ENCODE data around the gene TUBA1B. TPM values are rescaled to one million over a fixed set of nuclear protein-coding genes. Genes with fewer than 3 reads are reported as not detected.

TUBA1B gene
- total RNA-seq, 1 donor from 2014 or later, result 939 TPM

DNA sequence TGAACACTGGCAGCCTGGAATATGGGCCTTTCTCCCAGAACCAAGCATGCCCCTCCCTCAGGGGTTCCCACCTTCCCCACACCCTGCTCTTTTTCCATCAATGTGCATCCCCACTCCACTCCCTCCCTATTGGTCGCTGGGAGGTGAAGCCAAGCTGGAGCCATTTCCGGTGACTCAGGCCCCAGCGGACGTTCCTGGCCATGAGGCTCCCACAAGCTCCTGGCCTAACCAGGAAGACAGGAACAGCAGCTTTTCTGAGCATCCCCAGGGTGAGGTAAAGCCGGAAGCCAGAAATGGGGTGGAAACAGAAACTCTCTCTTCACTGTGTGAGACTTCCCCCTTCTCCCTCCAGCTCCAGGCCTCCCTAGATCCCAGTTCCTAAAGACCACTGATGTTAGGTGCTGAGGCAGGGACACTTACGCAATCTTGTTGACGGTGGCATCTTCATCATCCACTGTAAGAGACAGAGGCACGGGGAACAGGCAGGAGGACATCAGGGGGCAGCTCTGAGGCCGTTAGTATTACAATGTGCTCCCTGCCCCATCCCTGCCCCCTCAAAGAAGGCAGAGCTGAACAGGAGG is 25.6 kb downstream of the TUBA1B start:
- Histone ChIP-seq H3K4me2 (ENCODE audit: low read length) (peak overlapping the region; percentile 46), H3K36me3 (ENCODE audit: insufficient read depth, low read length) (peaks cover 31% of the 10 kb centered on the region), H3K27ac (ENCODE audit: low read depth, low read length) (peak overlapping the region; percentile 31), H3K9ac (ENCODE audit: low read length) (peak overlapping the region; percentile 52), H2AFZ (ENCODE audit: low read depth, low read length) (no peak overlapping the region), H3K9me3 (ENCODE audit: insufficient read depth, low read depth, low read length) (no peaks in the 10 kb centered on the region), H4K20me1 (ENCODE audit: insufficient read depth, low read length) (peaks cover 77% of the 10 kb centered on the region), H3K4me3 (ENCODE audit: insufficient read depth, low read depth, low read length) (no peak overlapping the region), H3K4me1 (ENCODE audit: insufficient read depth, low read length) (peaks cover 21% of the 10 kb centered on the region), H3K79me2 (ENCODE audit: insufficient read depth, low read length) (peaks cover 55% of the 10 kb centered on the region), H3K27me3 (ENCODE audit: insufficient read depth, low read length) (no peaks in the 10 kb centered on the region)
- H3K27ac Mint-ChIP-seq (ENCODE audit: unreplicated experiment), result no peak overlapping the region
- TF ChIP-seq, protein P1, sequence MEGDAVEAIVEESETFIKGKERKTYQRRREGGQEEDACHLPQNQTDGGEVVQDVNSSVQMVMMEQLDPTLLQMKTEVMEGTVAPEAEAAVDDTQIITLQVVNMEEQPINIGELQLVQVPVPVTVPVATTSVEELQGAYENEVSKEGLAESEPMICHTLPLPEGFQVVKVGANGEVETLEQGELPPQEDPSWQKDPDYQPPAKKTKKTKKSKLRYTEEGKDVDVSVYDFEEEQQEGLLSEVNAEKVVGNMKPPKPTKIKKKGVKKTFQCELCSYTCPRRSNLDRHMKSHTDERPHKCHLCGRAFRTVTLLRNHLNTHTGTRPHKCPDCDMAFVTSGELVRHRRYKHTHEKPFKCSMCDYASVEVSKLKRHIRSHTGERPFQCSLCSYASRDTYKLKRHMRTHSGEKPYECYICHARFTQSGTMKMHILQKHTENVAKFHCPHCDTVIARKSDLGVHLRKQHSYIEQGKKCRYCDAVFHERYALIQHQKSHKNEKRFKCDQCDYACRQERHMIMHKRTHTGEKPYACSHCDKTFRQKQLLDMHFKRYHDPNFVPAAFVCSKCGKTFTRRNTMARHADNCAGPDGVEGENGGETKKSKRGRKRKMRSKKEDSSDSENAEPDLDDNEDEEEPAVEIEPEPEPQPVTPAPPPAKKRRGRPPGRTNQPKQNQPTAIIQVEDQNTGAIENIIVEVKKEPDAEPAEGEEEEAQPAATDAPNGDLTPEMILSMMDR (IDR thresholded peaks at IDR 0.05; ENCODE audit: insufficient read depth, low read depth, low read length), result no peak
- no peak for TF ChIP-seq EZH2 (IDR thresholded peaks at IDR 0.05; ENCODE audit: insufficient read depth, low read length)
- no peak overlapping the region for H3K4me3 Mint-ChIP-seq (ENCODE audit: unreplicated experiment)
- no peaks in the 10 kb centered on the region for H3K27me3 Mint-ChIP-seq (ENCODE audit: low read depth, unreplicated experiment)
- FAIRE-seq, result no peak
- H3K4me1 Mint-ChIP-seq (ENCODE audit: low read depth, unreplicated experiment), result peaks cover 7% of the 10 kb centered on the region
- peaks cover 30% of the 10 kb centered on the region for H3K36me3 Mint-ChIP-seq (ENCODE audit: low read depth, unreplicated experiment)
- peaks cover 2% of the 10 kb centered on the region for H3K9me3 Mint-ChIP-seq (ENCODE audit: unreplicated experiment)
- DNase-seq (ENCODE audit: low read depth), result no peak

DNA sequence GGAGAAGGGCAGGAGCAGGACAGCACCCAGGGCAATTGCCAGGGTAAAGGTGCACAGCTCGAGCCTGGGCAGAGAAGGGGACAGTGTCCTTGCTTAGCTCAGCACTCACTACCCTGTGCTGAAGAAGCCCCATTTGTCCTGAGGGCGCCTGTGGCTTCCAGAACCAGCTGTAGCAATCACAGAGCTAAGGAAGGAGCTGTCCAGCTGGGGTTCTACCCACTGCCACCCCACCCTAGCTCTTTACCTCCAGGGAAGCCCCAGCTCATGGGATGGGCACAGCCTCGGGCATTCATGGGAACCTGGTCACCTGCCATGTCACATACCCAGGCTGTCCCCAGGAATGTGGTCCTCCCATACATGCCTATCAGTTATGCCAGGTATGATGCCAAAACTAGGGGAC is 26.4 kb downstream of the TUBA1B start:
- Histone ChIP-seq H3K4me2 (ENCODE audit: low read length) (no peak overlapping the region), H3K4me3 (ENCODE audit: insufficient read depth, low read depth, low read length) (no peak overlapping the region), H3K79me2 (ENCODE audit: insufficient read depth, low read length) (peaks cover 48% of the 10 kb centered on the region), H3K36me3 (ENCODE audit: insufficient read depth, low read length) (peaks cover 36% of the 10 kb centered on the region), H4K20me1 (ENCODE audit: insufficient read depth, low read length) (peaks cover 76% of the 10 kb centered on the region), H3K9ac (ENCODE audit: low read length) (no peak overlapping the region), H3K27me3 (ENCODE audit: insufficient read depth, low read length) (no peaks in the 10 kb centered on the region), H3K27ac (ENCODE audit: low read depth, low read length) (no peak overlapping the region), H3K9me3 (ENCODE audit: insufficient read depth, low read depth, low read length) (no peaks in the 10 kb centered on the region), H3K4me1 (ENCODE audit: insufficient read depth, low read length) (peaks cover 21% of the 10 kb centered on the region), H2AFZ (ENCODE audit: low read depth, low read length) (no peak overlapping the region)
- H3K4me3 Mint-ChIP-seq (ENCODE audit: unreplicated experiment), result no peak overlapping the region
- peaks cover 7% of the 10 kb centered on the region for H3K4me1 Mint-ChIP-seq (ENCODE audit: low read depth, unreplicated experiment)
- H3K9me3 Mint-ChIP-seq (ENCODE audit: unreplicated experiment), result peaks cover 2% of the 10 kb centered on the region
- no peak overlapping the region for H3K27ac Mint-ChIP-seq (ENCODE audit: unreplicated experiment)
- H3K36me3 Mint-ChIP-seq (ENCODE audit: low read depth, unreplicated experiment), result peaks cover 29% of the 10 kb centered on the region
- TF ChIP-seq EZH2 (IDR thresholded peaks at IDR 0.05; ENCODE audit: insufficient read depth, low read length), result no peak
- TF ChIP-seq, protein P1 (IDR thresholded peaks at IDR 0.05; ENCODE audit: insufficient read depth, low read depth, low read length), result no peak
- no peak for DNase-seq (ENCODE audit: low read depth)
- no peak for FAIRE-seq
- no peaks in the 10 kb centered on the region for H3K27me3 Mint-ChIP-seq (ENCODE audit: low read depth, unreplicated experiment)

DNA sequence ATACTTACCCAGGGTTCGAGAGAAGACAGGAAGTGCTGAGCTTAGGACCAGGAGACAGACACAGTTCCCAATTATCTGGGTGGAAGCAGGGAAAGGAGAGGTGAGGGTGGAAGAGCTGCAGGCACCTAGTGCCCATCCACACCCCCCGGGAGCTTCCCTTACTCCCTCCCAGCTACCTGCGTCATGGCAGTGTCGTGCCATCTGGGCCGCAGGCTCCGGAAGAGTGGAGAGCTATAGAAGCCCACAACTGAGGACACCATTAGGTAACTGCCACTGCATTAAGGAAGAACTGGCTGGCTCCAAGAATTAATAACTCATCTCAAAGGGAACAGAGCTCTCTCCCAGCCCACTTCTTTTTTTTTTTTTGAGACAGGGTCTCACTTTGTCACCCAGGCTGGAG is 30.8 kb downstream of the TUBA1B start:
- H3K27ac Mint-ChIP-seq (ENCODE audit: unreplicated experiment), result no peak overlapping the region
- peaks cover 11% of the 10 kb centered on the region for H3K79me2 ChIP-seq (ENCODE audit: insufficient read depth, low read length)
- no peak overlapping the region for H3K4me3 Mint-ChIP-seq (ENCODE audit: unreplicated experiment)
- H2AFZ ChIP-seq (ENCODE audit: low read depth, low read length), result no peak overlapping the region
- no peak overlapping the region for H3K4me2 ChIP-seq (ENCODE audit: low read length)
- H3K36me3 Mint-ChIP-seq (ENCODE audit: low read depth, unreplicated experiment), result peaks cover 36% of the 10 kb centered on the region
- H3K9ac ChIP-seq (ENCODE audit: low read length), result no peak overlapping the region
- H3K27me3 Mint-ChIP-seq (ENCODE audit: low read depth, unreplicated experiment), result peaks cover 8% of the 10 kb centered on the region
- H3K36me3 ChIP-seq (ENCODE audit: insufficient read depth, low read length), result peaks cover 51% of the 10 kb centered on the region
- no peak for TF ChIP-seq EZH2 (IDR thresholded peaks at IDR 0.05; ENCODE audit: insufficient read depth, low read length)
- TF ChIP-seq, protein P1 (IDR thresholded peaks at IDR 0.05; ENCODE audit: insufficient read depth, low read depth, low read length), result no peak
- H3K27ac ChIP-seq (ENCODE audit: low read depth, low read length), result no peak overlapping the region
- no peaks in the 10 kb centered on the region for H3K4me1 Mint-ChIP-seq (ENCODE audit: low read depth, unreplicated experiment)
- peaks cover 60% of the 10 kb centered on the region for H4K20me1 ChIP-seq (ENCODE audit: insufficient read depth, low read length)
- H3K9me3 ChIP-seq (ENCODE audit: insufficient read depth, low read depth, low read length), result no peaks in the 10 kb centered on the region
- no peak for DNase-seq (ENCODE audit: low read depth)
- H3K4me3 ChIP-seq (ENCODE audit: insufficient read depth, low read depth, low read length), result no peak overlapping the region
- no peak for FAIRE-seq
- H3K4me1 ChIP-seq (ENCODE audit: insufficient read depth, low read length), result peaks cover 2% of the 10 kb centered on the region
- peaks cover 2% of the 10 kb centered on the region for H3K9me3 Mint-ChIP-seq (ENCODE audit: unreplicated experiment)
- H3K27me3 ChIP-seq (ENCODE audit: insufficient read depth, low read length), result peaks cover 3% of the 10 kb centered on the region

Data from astrocyte (in vitro differentiated cells and primary cell).